Activated T-helper 1 cell treated with anti-CD3 and anti-CD28 coated beads, Interleukin-2, amount 50 U/mL, for 16 hours (primary cell): ENCODE data around the gene IARS1.

Source experiments
- DNase-seq, 2 donors: peaks; one replicate each; pipeline ENCODE4 v3.0.0-alpha.2; 2020; ENCODE audit warnings: low read depth in 1 of 2, low spot score in 1 of 2

Gene IARS1

DNA sequence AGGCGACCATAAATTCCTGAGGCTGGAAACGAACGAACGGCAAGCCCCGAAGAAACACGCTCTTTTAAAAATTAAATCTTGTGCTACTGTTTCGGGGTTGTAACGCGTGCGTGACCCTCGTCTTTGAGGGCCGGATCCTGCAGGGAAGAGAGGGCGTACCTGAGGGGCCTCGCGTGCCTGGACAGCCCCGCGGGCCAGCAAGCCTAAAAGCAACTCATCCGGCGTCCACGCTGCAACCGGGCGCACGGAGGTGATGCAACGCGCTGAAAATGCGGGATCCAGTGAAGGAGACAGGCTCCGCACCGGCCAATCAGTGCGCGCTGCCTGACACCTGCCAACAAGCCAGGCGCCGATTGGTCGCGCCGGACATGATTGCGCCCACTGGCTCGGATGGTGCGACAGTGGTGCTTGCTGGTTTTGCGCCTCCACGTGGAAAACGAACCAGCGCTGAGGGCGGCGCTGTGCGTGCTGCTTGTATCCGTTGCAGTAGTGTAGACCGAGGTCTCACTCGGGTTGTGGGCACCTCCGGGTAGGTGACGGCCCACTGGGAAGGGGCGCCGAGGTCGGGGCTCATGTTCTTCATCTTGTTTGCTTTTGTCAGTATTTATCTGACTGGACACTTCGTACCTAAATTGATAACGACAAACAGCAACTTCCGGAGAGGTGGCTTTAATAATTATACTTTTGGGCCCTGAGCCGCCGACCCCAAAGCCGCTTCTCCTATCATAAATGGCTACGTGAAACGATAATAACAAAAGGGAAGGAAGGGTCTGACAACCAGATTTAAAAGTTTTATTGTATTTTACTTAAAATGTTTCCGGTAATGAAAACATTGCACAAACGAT, at the start of gene IARS1:
TSS of gene IARS1 (minus strand) at position 246 of the 845 bp plus-strand sequence. CDS start 4,278 bp downstream, outside the sequence.
- DNase-seq = peak; percentile 99 to 100

DNA sequence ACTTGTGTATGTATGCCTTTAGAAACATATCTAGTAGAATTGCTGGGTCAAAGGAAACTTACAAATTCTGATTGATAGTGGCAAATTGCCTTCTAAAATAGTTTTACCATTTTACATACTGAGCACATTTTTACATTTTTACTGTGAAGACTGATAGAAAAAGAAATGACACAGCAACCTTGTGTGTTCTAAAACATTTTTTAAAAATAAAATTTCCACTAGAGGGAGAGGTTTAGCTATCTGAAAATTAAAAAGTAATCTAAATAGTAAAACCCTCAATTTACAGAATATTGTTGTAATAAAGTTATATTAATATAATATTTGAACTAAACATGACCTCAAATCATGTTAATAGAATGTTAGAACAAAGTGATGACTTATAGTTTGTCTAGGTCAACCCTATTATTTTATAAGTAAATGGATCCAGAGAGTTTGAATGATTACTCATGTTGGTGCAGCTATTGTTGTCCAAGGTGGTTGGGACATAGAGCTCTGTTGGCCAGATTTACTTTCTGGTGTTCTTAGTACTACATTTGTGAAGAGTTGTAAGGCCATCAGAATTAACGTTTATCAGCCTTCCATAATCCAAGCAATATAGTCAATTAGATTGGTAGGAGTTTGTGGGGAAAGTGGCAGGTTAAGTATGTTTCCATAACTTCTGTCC, 49.5 kb upstream of the IARS1 start:
- no peak for DNase-seq

DNA sequence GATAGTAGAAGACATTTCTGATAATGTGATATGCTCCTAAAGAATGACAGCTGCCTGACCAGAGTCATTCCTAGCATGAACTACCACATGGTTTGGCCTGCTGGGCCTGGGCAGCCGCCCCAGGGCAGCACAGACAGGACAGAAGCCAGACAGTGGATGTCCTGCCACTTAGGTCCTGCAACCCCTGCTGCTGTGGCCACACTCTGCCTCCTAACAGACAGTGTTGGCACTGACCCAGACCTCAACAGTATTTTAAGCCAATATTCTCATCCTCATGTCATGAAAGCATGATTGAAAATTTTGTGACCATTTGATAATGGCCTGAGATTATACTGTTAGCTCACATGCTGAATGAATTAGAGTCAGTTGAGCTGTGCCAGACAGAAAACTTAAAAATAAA, 48.1 kb upstream of the IARS1 start:
- DNase-seq = no peak

DNA sequence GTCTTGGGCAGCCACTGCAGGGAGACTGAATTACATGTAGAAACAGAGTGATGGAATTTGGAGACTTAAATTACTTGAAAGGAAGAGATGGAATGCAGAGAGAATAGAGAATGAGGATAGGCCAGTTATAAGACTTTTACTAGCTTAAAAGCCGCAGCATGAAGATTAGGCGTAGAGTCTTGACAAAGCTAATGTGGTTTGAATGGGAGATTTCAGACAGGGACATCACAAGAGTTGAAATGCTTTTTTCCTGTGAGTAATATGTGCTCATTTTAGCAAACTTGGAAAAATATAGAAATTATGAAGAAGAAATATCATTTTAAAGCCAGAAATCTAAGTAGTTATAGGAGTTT, 39.8 kb upstream of the IARS1 start:
- no peak for DNase-seq

DNA sequence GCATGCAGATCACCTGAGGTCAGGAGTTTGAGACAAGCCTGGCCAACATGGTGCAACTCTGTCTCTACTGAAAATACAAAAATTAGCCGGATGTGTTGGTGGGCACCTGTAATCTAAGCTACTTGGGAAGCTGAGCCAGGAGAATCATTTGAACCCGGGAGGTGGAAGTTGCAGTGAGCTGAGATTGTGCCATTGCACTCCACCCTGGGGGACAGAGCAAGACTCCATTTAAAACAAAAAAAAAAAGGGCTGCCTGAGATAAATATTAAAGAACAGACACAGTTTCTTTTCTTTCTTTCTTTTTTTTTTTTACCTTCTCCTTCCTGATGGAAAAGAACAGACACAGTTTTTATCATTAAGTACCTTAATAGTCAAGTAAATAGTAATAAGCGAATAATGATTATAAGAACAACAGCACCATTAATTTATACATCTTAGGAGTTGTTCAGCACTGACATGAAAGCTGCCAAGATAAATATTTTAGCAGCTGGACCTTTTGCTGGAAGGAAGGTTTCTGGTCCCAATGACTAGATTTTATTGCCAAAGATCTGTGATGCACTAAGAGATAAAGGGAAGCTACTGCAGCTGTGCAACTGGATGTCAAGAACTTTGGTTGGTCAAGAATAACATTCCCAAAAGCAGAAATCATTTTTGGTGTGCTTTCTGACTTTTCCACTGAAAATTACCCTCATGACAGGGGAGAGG, 39.2 kb upstream of the IARS1 start:
- no peak for DNase-seq

DNA sequence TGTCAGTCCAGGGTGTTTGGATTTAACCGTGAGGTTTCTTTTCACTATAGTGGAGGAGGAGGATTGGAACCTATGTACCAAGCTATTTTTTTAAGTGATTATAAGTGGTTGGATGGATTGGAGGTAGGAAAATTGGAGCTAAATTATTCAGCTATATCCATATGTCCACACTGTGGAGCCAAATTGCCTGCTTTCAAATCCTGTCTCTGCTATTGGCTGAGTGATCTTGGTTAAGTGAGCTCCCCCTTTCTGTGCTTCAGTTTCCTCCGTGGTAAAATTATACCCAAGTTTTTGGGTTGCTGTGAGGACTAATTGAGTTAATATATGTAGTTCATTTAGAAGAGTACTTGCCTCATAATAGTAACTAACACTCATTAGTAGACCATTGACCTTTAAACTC, 34.7 kb upstream of the IARS1 start:
- no peak for DNase-seq

DNA sequence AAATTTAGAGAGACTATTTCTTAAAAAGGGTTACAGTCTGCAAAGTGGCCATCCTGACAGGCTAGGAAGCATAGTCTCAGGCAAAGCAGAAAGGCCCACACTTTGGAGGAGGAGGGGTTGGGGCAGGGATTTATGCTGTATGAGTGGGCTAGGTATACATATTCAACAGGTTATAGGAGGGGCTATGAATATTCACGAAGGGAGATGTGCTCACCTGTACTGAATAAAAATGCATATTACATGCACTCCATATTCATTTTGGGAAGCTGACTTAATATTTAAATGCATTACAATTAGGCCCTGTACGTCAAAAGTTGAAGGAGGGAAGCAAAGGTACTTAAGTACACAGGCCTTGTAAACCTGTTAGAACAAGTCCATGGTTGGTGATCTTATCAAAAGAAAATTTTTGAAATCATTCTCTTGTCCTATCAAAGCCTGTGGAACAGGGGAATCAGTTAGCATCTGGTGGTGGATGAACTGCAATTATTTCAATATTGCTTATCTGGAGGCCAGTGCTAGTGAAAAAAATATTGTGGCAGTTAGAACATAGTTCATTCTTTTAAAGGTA, 33.9 kb upstream of the IARS1 start:
- no peak for DNase-seq

DNA sequence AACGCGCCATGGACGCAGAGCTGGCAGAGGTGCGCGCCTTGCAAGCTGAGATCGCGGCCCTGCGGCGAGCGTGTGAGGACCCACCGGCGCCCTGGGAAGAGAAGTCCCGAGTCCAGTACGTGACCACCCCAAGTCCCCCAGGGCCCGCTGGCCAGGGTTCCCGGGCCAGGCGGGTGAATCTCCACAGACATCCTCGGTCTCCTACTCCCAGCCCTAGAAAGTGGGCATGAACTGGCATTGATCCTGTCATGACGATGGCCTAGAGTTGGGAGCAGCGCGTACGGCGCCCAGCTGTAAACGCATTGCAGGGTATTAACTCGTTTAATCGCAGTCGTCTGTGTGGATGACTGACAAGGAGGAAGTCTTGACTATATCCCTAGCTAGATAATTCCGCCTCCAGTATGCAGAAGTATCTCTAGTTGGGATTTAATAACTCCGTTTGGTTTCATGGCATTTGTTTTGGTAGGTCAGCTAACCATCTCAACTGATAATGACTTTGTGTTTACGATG, 32.5 kb upstream of the IARS1 start:
- no peak for DNase-seq

DNA sequence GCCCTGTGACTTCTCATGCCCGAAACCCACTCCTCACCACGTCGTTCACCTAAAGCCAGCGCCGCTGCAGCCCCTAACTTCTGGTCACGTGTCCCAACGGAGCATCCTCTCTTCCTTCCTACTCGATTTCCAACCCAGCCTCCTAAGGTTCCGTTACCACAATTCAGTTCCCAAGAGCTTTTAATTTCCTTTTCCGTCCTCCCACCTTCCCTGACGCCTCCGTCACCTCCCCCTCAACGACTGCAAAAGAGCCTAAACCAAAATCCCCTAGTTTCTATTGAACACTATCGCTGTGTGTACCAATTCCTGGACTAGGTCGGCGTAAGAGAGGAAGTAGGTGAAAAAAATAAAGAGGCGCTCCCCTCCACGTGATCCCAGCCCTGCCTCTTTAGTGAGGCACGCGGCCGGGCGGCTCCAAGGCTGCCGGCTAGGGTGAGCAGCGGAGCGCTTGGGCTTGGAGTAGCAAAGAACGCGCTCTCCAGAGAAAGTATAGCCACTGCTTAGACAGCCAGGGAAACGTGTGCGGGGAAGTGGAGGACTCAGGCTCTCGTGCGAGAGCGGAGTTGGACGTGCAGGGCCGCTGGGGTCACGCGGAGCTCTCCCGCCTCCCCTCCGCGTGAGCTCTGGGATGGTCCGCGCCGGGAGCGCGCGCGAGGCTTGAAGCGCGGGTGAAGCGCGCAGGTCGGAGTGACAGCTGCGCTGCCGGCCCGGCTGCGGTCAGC, 31.9 kb upstream of the IARS1 start, which contains the start of the genes CENPP and NOL8:
TSS of gene CENPP (plus strand) at position 685 of the 722 bp plus-strand sequence.
TSS of gene NOL8 (minus strand) at position 82 of the 722 bp plus-strand sequence. CDS start 1,189 bp downstream, outside the sequence.
- peak; percentile 58 to 73 for DNase-seq

DNA sequence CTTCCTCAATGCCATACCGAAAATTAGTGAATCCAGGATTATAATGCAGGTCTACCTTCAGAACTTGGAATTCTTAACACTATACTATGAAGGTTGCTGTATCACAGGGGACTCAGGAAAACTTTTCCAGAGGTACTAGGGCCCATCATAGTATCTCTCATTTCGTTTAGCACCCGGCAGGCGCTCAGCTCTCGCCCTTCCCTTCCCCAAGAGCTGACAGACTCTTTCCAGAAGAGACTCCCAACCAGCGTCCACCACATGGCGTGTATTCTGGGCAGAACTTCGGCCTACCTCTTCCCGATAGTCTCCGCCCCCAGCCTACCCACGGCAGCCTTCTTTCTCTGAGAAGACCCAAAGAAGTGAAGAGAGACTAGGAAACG, 31.4 kb upstream of the IARS1 start:
- DNase-seq = peak in 1 of 2 donors; percentile 33

DNA sequence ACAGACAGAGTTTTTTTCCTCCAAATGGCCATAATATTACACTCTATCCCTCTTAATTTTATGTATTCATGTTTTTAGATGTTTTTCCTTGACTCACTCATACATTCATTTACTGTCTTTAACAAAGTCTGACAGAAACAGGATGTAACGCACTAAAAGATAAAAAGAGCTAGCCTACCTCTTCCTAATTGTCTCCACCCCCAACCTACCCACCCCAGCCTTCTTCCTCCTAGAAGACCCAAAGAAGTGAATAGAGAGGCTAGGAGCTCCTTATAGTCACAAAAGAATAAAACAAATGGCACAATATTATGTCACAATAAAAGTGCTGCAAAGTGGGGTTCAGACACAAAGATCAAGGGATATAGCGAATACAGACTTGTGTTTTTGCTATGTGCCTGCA, 30.9 kb upstream of the IARS1 start:
- DNase-seq = no peak

DNA sequence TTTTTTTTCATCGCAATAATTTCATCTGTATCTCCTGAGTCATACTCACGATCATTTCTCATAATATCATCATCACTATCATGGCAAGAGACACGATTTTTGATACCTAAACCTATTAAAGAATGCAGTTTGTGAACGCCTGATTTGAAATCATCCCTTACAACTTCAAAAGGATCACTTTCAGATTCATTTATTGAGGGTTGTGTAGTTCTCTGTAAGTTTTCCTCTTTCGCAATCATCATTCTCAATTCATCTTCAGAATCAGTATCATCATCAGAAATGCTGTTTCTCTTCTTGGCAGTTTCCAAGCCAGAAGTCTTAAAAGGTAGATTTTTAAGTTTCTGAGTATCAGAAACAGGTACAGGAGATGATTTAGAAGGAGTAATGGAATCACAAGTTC, 22.0 kb upstream of the IARS1 start:
- DNase-seq = no peak

DNA sequence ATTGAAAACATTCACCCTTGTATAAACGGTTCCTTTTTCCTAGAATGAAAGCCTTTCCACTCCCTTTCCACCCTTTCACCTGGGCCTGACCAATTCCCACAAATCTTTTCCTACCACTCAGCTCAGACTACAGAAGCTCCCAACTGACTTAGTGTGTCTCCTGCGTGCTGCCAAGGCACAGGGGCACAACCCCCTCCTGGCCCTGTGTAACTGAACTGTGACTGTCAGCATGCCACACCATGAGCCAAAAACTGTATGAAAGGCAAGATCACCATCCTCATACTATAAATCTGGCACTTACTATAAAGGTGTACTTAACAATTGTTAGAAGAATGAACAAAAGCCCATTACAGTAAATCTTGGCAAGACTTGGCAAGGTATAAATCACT, 20.1 kb upstream of the IARS1 start:
- no peak for DNase-seq

DNA sequence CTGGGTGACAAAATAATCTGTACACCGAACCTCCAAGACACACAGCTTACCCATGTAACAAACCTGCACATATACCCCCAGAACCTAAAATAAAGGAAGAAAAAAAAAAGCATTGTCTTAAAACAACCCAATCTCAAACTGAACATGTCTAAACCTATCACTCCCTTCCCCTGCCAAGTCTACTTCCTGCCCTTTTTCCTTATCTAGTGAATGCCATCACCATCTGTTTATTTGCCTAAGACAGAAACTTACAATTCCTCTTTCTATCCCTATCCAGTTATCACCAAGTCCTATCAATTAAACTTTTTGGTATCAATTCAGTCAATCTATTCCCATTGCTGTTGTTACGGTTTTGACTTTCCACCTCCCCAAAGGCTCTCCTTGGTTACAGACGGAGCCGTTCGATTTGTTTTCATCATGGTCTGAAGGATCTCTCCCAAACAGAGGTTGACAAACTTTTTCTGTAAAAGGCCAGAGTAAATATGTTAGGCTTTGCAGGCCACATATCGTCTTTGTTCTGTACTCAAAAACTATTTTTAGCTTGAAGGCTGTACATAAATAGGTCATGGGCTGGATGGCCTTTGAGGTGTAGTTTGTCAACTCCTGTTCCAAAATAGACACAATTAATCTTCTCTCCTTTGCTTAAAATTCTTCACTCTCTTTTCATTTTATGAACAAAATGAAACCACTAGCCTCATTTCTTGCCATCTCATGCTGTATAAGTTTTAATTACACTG, 19.6 kb upstream of the IARS1 start:
- no peak for DNase-seq

DNA sequence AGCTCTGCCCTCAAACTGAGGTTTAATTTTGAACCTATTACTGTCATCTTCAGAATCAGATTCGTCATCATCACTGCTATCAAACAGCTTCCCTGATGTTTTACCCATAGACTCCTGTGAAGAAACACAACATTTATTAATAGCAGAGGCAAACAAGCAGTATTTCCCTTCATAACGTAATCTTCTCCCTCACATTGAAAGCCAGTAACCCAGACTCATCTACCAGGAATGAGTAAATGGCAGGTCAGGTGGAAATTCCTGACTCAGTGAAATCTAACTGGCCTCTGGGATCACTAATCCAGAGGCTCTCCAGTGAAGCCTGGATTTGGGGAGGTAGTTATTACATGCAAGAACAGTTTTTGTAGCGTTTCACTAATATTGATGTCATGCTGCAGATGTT, 17.1 kb upstream of the IARS1 start:
- DNase-seq = no peak

DNA sequence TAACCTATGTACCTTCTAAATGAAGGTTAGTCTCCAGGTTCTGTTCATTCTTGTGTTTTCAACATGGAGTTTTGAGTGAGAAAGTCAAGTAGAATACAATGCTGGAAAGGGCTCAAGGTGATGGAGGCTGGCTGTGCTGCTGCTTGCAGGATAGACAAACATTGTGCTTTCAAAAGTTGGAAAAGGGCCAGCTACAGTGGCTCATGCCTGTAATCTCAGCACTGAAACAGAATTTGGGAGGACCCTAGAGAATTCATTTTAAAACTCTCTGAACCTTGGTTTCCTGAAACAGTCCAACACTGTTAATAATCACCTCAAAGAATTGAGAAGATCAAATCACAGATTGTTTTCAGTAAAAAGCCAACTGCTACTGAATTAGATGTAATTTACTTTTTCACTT, 15.4 kb upstream of the IARS1 start:
- no peak for DNase-seq

DNA sequence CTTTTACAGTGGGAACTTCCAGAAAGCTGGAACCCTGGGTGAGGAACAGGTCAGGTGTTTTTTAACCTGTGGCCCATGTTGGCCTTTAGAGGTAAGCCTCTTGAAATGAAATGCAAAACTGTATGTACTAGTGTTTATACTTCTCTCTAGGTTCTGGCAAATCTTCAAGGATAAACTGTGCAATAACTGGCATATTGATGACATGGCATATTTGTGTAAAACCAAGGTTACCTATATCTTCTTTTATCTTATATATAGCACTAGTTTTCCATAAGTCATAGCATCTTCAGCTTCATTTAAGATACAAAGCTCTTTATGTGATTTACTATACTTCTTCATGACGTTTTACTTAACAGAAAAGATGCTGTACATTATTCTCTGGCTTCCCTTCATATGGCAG, 7.4 kb upstream of the IARS1 start:
- no peak for DNase-seq

DNA sequence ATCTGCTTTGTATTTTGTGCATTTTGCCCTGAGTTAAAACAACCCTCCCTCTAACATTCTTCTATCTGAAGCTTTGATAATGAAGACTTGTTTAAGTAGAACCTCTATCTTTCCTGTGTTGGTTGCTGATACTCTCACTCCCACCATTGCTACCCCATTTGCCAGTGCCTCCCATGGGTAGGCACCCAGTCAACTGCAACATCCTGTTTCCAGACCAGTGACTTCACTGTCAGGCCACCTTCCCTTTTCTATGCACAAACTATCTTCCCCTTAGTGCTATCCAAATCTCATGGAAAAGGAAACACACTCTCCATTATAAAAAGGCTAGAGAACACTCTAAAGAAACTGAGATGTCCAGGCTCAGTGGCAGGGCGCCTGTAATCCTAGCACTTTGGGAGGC, 5.6 kb upstream of the IARS1 start:
- DNase-seq = no peak

DNA sequence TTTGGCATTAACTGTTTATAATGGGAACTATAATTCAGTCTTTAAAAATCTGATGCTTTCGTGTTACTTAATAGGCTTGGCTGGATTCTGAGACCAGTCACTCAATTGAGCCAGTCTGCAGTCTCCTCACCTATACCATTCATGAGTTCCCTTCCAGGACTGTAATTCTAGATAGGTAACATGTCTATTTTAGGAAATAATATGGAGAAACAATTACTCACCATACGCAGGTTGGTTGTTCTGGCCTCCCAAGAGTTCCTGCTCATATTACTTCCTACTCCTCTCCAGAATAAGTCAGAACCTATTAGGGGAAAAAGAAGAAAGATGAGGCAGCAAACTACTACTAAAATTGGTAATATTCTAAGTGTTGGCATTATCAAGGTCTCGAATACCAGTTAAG, 4.5 kb upstream of the IARS1 start:
- DNase-seq = no peak

DNA sequence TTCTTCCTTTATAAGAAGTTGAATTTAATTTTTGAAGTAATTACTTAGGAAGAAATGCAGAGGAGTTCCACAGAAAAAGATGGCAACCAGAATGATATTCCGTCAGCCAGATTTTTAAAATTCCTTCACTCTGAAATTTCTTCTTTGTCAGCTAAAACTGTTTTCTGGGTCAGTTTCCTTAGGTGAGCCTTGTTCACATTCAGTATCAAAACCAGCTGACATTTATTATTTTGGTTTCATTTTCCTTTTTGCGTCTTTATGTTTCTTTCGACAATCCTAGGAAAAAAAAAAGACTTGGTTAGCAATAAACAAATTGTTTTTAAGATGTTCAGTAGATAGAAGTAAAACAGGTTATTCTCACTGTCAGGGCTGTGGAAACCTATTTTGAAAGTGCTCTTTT, 4.1 kb upstream of the IARS1 start:
- DNase-seq = no peak
